ENCODE measurements around the gene TRIM44.

DNA sequence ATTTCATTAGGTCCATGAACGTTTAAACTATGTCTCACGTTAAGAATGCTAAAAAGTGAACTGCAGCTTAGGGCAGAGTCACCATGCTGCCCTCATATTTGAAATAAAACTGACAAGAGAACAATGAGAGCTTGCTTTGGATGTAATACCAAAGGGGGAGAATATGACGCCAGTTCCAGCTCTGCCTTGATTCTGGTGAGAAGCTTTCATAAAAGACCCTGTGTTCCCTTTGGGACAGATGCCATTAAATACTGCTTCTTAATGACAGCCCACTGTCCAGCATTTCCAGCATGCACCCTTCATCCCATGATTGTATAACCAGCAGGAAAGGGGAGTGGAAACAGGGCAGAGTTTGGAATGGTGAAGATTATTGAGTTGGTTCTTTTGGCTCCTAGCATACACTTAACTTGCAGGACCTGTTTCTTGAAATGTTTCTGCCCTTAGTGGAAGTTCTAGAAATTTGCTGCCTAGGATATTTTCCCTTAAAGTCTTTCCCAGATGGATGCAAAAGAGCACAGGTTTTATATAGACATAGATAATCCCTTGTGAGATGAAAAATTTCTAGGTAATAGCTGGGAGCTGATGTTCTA lies 142.0 kb downstream of the TRIM44 start:
- TF ChIP-seq, protein P1, sequence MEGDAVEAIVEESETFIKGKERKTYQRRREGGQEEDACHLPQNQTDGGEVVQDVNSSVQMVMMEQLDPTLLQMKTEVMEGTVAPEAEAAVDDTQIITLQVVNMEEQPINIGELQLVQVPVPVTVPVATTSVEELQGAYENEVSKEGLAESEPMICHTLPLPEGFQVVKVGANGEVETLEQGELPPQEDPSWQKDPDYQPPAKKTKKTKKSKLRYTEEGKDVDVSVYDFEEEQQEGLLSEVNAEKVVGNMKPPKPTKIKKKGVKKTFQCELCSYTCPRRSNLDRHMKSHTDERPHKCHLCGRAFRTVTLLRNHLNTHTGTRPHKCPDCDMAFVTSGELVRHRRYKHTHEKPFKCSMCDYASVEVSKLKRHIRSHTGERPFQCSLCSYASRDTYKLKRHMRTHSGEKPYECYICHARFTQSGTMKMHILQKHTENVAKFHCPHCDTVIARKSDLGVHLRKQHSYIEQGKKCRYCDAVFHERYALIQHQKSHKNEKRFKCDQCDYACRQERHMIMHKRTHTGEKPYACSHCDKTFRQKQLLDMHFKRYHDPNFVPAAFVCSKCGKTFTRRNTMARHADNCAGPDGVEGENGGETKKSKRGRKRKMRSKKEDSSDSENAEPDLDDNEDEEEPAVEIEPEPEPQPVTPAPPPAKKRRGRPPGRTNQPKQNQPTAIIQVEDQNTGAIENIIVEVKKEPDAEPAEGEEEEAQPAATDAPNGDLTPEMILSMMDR (IDR thresholded peaks at IDR 0.05): no peak
- TF ChIP-seq POLR2A (IDR thresholded peaks at IDR 0.05): no peak

Measured in testis (tissue), 2 donors.